Measurements from ENCODE around the gene ZNF367. TPM values are rescaled to one million over a fixed set of nuclear protein-coding genes. Genes with fewer than 3 reads are reported as not detected.

Gene ZNF367
- total and polyA plus RNA-seq, 2 of the 4 experiments (the other 2 are of a cell fraction): 1.1 to 2.7 TPM

DNA sequence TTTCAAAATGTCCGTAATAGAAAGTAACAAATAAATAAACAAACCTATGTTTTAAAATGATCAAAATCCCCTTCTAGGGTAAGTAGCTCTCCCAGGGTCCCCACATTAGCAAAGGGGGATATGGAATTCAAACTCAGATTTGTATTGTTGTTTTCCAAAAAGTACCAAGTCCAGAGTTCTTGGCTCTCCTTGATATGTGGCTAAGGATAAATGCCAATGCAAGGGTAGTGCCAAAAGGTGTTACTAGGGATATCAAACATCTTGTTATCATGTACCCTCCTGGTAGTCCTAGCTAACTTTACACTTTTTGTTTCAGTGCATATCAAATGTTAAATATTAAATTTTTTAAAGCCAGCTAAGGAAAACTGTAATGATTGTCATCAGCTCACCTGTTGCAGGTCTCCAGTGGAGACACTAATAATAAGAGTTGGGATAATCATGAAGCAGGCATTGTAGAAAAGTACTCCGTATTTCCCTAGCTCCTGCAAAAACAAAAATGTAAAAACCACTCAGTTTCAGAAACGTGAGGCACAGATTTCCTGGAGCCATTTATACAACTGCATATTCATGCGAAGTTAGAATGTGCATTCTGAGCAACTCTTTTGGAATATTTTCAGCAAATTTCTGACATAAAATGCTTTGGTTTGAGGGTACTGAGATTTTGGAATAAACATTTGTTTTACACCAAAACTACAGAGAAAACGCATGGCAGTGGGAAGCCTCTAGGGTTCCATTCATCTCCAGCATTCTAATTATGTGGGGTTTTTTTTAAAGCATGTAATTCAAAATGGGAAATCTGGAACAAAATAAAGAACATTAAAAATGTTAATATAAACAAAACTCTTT is 74.4 kb downstream of the ZNF367 start:
- H2BK120ac ChIP-seq (ENCODE audit: low read depth, low read length): 0 out of 2 replicates have a peak overlapping the region, but pooled peaks have one; percentile 21
- no peak overlapping the region; the same call in 1 of the 2 replicates for H4K91ac ChIP-seq (ENCODE audit: insufficient read depth, low read depth, low read length)
- H4K20me1 ChIP-seq (ENCODE audit: insufficient read depth, low read length): no peaks in the 10 kb centered on the region
- peak overlapping the region in 1 of 2 experiments; percentile 26; a peak in 2 of 4 replicates for H4K8ac ChIP-seq (ENCODE audit: low read depth in 2 of 2, low read length in 2 of 2)
- no peak overlapping the region; the same call in none of the 2 replicates for H3K18ac ChIP-seq (ENCODE audit: low read depth, low read length)
- H3K79me1 ChIP-seq (ENCODE audit: low read depth in 1 of 2, low read length in 2 of 2): peaks cover 3 to 7% of the 10 kb centered on the region in 2 experiments; a peak in 1 of 4 replicates
- H3K23ac ChIP-seq (ENCODE audit: low read depth, low read length): no peak overlapping the region
- in situ Hi-C loops (cut with MboI; ENCODE audit: low sequenced_read_pairs) (no loop called here), dilution Hi-C loops (cut with HindIII; ENCODE audit: low sequenced_read_pairs, unreplicated experiment) (no loop called here), intact Hi-C loops (cut with micrococcal nuclease) (loop anchor here (5.0 kb wide), 2 partner anchors 74 to 224 kb away; partner anchors contain the start of gene ZNF367)
- peaks cover 7% of the 10 kb centered on the region for H3K36me3 ChIP-seq (ENCODE audit: control insufficient read depth, insufficient read depth, low read length)
- peak overlapping the region; percentile 29; the same call in 1 of the 2 replicates for H3K4ac ChIP-seq (ENCODE audit: low read depth, low read length)
- peak overlapping the region; percentile 66 for H3K14ac ChIP-seq (replicated peaks; ENCODE audit: low read depth, low read length)
- H2BK5ac ChIP-seq (ENCODE audit: low read depth, low read length, poor library complexity, severe bottlenecking): peak overlapping the region; percentile 34
- ChIA-PET CTCF (interaction anchor here (0.6 to 1.0 kb wide), 3 partner anchors 16 to 342 kb away, joined by 3 to 6 read pairs (median 4); no protein-coding TSS in a partner anchor), POLR2A (ENCODE audit: unreplicated experiment) (interaction anchor here (0.8 kb wide), 1 partner anchor 16 kb away, joined by 7 read pairs; no protein-coding TSS in a partner anchor)
- DNase-seq (peak; percentile 11), ATAC-seq (ENCODE audit: low read depth) (no peak)
- peak overlapping the region; percentile 26; the same call in 1 of the 2 replicates for H3K27ac ChIP-seq (ENCODE audit: insufficient read depth, low read length)
- peaks cover 4% of the 10 kb centered on the region for H3K9me3 ChIP-seq (ENCODE audit: control insufficient read depth, insufficient read depth, low read length)
- H3K4me1 ChIP-seq (ENCODE audit: control insufficient read depth, insufficient read depth, low read length): peaks cover 8% of the 10 kb centered on the region
- TF ChIP-seq NFE2L2 (IDR thresholded peaks at IDR 0.05; ENCODE audit: low read depth, low read length) (no peak), MAZ (IDR thresholded peaks at IDR 0.05; ENCODE audit: borderline replicate concordance, low read depth, low read length) (no peak), RCOR1 (IDR thresholded peaks at IDR 0.05; ENCODE audit: insufficient replicate concordance, low read length) (no peak), BHLHE40 (IDR thresholded peaks at IDR 0.05; ENCODE audit: low read depth, low read length) (no peak), MAFK (IDR thresholded peaks at IDR 0.05; ENCODE audit: low read depth, low read length) (no peak), CHD1 (IDR thresholded peaks at IDR 0.05; ENCODE audit: low read depth, low read length) (no peak), POLR2A (IDR thresholded peaks at IDR 0.05; ENCODE audit: low read depth, low read length) (no peak), RFX5 (IDR thresholded peaks at IDR 0.05; ENCODE audit: low read depth, low read length) (no peak), CEBPB (IDR thresholded peaks at IDR 0.05; ENCODE audit: low read depth, low read length) (no peak)
- TF ChIP-seq, protein P1, sequence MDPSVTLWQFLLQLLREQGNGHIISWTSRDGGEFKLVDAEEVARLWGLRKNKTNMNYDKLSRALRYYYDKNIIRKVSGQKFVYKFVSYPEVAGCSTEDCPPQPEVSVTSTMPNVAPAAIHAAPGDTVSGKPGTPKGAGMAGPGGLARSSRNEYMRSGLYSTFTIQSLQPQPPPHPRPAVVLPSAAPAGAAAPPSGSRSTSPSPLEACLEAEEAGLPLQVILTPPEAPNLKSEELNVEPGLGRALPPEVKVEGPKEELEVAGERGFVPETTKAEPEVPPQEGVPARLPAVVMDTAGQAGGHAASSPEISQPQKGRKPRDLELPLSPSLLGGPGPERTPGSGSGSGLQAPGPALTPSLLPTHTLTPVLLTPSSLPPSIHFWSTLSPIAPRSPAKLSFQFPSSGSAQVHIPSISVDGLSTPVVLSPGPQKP (IDR thresholded peaks at IDR 0.05; ENCODE audit: borderline replicate concordance, low read depth, low read length): no peak
- H2AK9ac ChIP-seq (replicated peaks; ENCODE audit: low read depth, low read length, poor library complexity): no peak overlapping the region
- no peaks in the 10 kb centered on the region for H3K27me3 ChIP-seq (ENCODE audit: control insufficient read depth, insufficient read depth, low read length)
- no peak overlapping the region for H3K4me3 ChIP-seq (ENCODE audit: insufficient read depth, low read depth, low read length)
- no peak overlapping the region for H3K9ac ChIP-seq (ENCODE audit: low read depth, low read length)
- H3K4me2 ChIP-seq (ENCODE audit: low read depth, low read length): peak overlapping the region; percentile 50; the same call in 1 of the 2 replicates
- no peak overlapping the region; the same call in 2 of the 3 replicates for H2BK15ac ChIP-seq (ENCODE audit: low read depth, low read length)
- WGBS, 2 experiments (ENCODE audit: extremely low coverage in 2 of 2, insufficient read length in 1 of 2): no CpG with 5 or more reads among the region's 5 CpGs
- no peak overlapping the region for H3K56ac ChIP-seq (ENCODE audit: extremely low read depth, insufficient read depth, low read length)
- peak overlapping the region; percentile 50; the same call in 1 of the 2 replicates for H4K5ac ChIP-seq (ENCODE audit: low read depth, low read length)
- 0 out of 2 replicates have a peak overlapping the region, but pooled peaks have one; percentile 43 for H2BK20ac ChIP-seq (ENCODE audit: low read depth, low read length)
- H2AK5ac ChIP-seq (ENCODE audit: low read depth, low read length): no peak overlapping the region
- BruUV-seq (replicated peaks): no TSS peak
- no peak overlapping the region for H2AFZ ChIP-seq (replicated peaks; ENCODE audit: low read length, poor library complexity)
- peaks cover 9% of the 10 kb centered on the region for H3K9me1 ChIP-seq (ENCODE audit: insufficient read depth, low read length)

All from IMR-90 (cell line).